Transverse colon (tissue), 4 donors: ENCODE results near the gene LYRM1. TPM values are rescaled to one million over a fixed set of nuclear protein-coding genes. Genes with fewer than 3 reads are reported as not detected.

Experiments
- DNase-seq: peaks from one replicate; pipeline ENCODE4 v3.0.0-alpha.2; 2019
- H3K27ac ChIP-seq, 4 donors: fragments of 200-600 bp; sonication (generic); 2 replicates each; pipeline ENCODE4 v1.5.1; 2016 to 2018; ENCODE audit warnings: inconsistent platforms in 4 of 4
- H3K27me3 ChIP-seq: fragments of 200-600 bp; sonication (generic); 2 replicates; pipeline ENCODE4 v1.5.1; 2017; ENCODE audit warnings: inconsistent platforms
- H3K36me3 ChIP-seq, 4 donors: fragments of 200-600 bp; sonication (generic); 2 replicates each; pipeline ENCODE4 v1.5.1; 2017 to 2019; ENCODE audit warnings: inconsistent platforms in 4 of 4
- H3K4me1 ChIP-seq, 4 donors: fragments of 200-600 bp; sonication (generic); 2 replicates each; pipeline ENCODE4 v1.5.1; 2017 to 2020; ENCODE audit warnings: inconsistent platforms in 4 of 4
- H3K4me3 ChIP-seq, 4 donors: fragments of 200-600 bp; sonication (generic); 1 replicate in 1 of 4; 2 replicates in 3 of 4; pipeline versions ENCODE4 v1.5.1 to v1.6.1; 2017 to 2019; ENCODE audit warnings: inconsistent platforms in 4 of 4
- H3K9me3 ChIP-seq, 2 donors: fragments of 200-600 bp; sonication (generic); 2 replicates each; pipeline ENCODE4 v1.5.1; 2017 to 2019; ENCODE audit warnings: inconsistent platforms in 2 of 2
- EP300 ChIP-seq: sonication (generic); formaldehyde crosslinking; IDR thresholded peaks from one replicate; pipeline ENCODE4 v1.6.1; 2017; ENCODE audit warnings: antibody characterized with exemption, low read depth
- POLR2A ChIP-seq: fragments of 450-650 bp; IDR thresholded peaks from one replicate; pipeline ENCODE4 v1.6.1; 2016; ENCODE audit warnings: antibody characterized with exemption, mild to moderate bottlenecking, moderate library complexity
- POLR2AphosphoS5 ChIP-seq, 3 donors: sonication (generic); formaldehyde crosslinking; IDR thresholded peaks; one replicate each; pipeline ENCODE4 v1.6.1; 2016; ENCODE audit warnings: antibody characterized with exemption in 3 of 3
- WGBS, 2 donors: methylation state at CpG; one replicate each; pipeline ENCODE4 v1.1.5; 2018; ENCODE audit warnings: low coverage in 1 of 2; 5-methylcytosine and 5-hydroxymethylcytosine counted together
- in situ Hi-C, 4 donors: fragments of 200-750 bp; cut with MboI; loops; one replicate each; pipeline versions ENCODE4 v1.15.0 to v1.15.1; 2017; ENCODE audit warnings: low sequenced_read_pairs in 3 of 4, low pct_ligation_motif_present in 1 of 4, low pct_unique_long_range_greater_than_20kb in 1 of 4
- intact Hi-C: fragments of 100-400 bp; cut with DNase I; formaldehyde crosslinking; loops from one replicate; pipeline ENCODE4 v1.15.1; 2023; ENCODE audit warnings: low total_unique reads
- total RNA-seq, 4 donors: library from RNA; depleted of rRNA; stranded (reverse); fragments of >200 nt; gene quantifications; one replicate each; pipeline ENCODE4 v1.1.0, GENCODE V29; 2016
- TF ChIP-seq, protein P1 (sequence below), 5 experiments: fragments of 200-600 bp in 3 of 5; fragments of 450-650 bp in 2 of 5; sonication (generic) in 3 of 5; IDR thresholded peaks; 1 replicate in 2 of 5; 2 replicates in 3 of 5; pipeline ENCODE4 v1.5.1; 2016 to 2017; ENCODE audit warnings: antibody characterized with exemption in 5 of 5, inconsistent platforms in 3 of 5, mild to moderate bottlenecking in 2 of 5, moderate library complexity in 1 of 5

LYRM1 gene
- total RNA-seq, 4 donors from 2014 or later: 7.9 to 74.6 (median 27.5) TPM

DNA sequence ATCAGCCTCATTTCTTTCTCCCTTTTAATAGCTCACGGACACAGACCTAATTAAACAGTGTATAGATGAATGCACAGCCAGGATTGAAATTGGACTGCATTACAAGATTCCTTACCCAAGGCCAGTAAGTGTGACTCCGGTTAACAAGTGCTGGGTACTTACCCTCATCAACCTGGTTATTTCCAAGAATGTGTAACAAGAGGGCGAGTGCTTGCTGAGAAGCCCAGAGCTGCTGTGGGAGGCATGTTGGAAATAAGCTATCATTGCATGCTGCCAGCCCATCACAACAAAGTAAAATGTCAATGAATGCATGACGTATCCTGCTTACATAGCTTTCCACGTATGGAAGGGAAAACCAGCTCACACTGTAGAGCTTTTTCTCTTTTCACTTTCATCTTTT, 19.5 kb downstream of the LYRM1 start:
- in situ Hi-C loops (no loop called here), intact Hi-C loops (no loop called here)
- Histone ChIP-seq H3K36me3 (peaks cover 0 to 9% (median 2%) of the 10 kb centered on the region in 4 donors), H3K27ac (no peak overlapping the region), H3K4me1 (no peaks in the 10 kb centered on the region), H3K27me3 (no peaks in the 10 kb centered on the region), H3K4me3 (no peak overlapping the region), H3K9me3 (no peaks in the 10 kb centered on the region)
- TF ChIP-seq, protein P1, sequence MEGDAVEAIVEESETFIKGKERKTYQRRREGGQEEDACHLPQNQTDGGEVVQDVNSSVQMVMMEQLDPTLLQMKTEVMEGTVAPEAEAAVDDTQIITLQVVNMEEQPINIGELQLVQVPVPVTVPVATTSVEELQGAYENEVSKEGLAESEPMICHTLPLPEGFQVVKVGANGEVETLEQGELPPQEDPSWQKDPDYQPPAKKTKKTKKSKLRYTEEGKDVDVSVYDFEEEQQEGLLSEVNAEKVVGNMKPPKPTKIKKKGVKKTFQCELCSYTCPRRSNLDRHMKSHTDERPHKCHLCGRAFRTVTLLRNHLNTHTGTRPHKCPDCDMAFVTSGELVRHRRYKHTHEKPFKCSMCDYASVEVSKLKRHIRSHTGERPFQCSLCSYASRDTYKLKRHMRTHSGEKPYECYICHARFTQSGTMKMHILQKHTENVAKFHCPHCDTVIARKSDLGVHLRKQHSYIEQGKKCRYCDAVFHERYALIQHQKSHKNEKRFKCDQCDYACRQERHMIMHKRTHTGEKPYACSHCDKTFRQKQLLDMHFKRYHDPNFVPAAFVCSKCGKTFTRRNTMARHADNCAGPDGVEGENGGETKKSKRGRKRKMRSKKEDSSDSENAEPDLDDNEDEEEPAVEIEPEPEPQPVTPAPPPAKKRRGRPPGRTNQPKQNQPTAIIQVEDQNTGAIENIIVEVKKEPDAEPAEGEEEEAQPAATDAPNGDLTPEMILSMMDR (IDR thresholded peaks at IDR 0.05): no peak
- TF ChIP-seq EP300 (no peak), POLR2A (no peak), POLR2AphosphoS5 (IDR thresholded peaks at IDR 0.05) (no peak)
- 94 to 100% methylated on average over 4 to 5 of the region's 5 CpGs for WGBS, 2 donors
- DNase-seq: no peak

- H3K9me3 ChIP-seq: no peaks in the 10 kb centered on the region
- no peak for TF ChIP-seq POLR2AphosphoS5 (IDR thresholded peaks at IDR 0.05)
- no peak for TF ChIP-seq EP300
- TF ChIP-seq POLR2A: no peak
- TF ChIP-seq, protein P1 (IDR thresholded peaks at IDR 0.05): no peak
- in situ Hi-C loops (no loop called here), intact Hi-C loops (no loop called here)
- no peaks in the 10 kb centered on the region for H3K27me3 ChIP-seq
- H3K4me1 ChIP-seq: no peaks in the 10 kb centered on the region
- H3K4me3 ChIP-seq: no peak overlapping the region
- WGBS, 2 donors: 98 to 100% methylated on average over 2 of the region's 2 CpGs
- no peak overlapping the region for H3K27ac ChIP-seq
- peaks cover 0 to 9% (median 4%) of the 10 kb centered on the region in 4 donors for H3K36me3 ChIP-seq
- no peak for DNase-seq
Observed at GRCh38 chr16:20920799-20921198, 20.2 kb downstream of the LYRM1 start.

DNA sequence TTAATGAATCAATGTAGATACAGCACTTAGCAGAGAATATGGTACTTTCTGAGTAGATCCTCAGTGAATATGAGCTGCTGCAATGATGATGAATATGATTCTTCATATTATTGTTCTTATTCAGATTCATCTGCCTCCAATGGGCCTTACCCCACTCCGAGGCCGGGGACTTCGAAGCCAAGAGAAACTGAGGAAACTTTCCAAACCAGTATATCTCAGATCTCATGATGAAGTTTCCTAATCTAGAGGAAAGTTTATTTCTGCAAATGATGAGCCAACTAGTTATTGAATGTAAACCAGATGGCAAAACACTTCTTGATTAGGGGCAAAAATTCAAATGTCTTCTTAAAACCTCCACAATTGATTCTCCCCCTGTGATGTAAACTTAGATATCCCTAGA, 23.3 kb downstream of the LYRM1 start:
- no peaks in the 10 kb centered on the region for H3K9me3 ChIP-seq
- no peak overlapping the region for H3K27ac ChIP-seq
- H3K36me3 ChIP-seq: peaks cover 0 to 9% (median 4%) of the 10 kb centered on the region in 4 donors
- no peak for DNase-seq
- in situ Hi-C loops (no loop called here), intact Hi-C loops (no loop called here)
- TF ChIP-seq POLR2AphosphoS5 (IDR thresholded peaks at IDR 0.05) (no peak), POLR2A (no peak), EP300 (no peak)
- TF ChIP-seq, protein P1 (IDR thresholded peaks at IDR 0.05): no peak
- no peaks in the 10 kb centered on the region for H3K27me3 ChIP-seq
- no peak overlapping the region for H3K4me3 ChIP-seq
- 85% methylated on average over 3 of the region's 3 CpGs; no CpG with 5 or more reads in 1 of the 2 donors for WGBS, 2 donors
- H3K4me1 ChIP-seq: no peaks in the 10 kb centered on the region

GRCh38 chr16:20925751-20926150, 25.2 kb downstream of the LYRM1 start:
- peaks cover 0 to 9% (median 4%) of the 10 kb centered on the region in 4 donors for H3K36me3 ChIP-seq
- no peaks in the 10 kb centered on the region for H3K27me3 ChIP-seq
- WGBS, 2 donors: 90 to 100% methylated on average over 1 of the region's 1 CpG
- TF ChIP-seq POLR2A (no peak), POLR2AphosphoS5 (IDR thresholded peaks at IDR 0.05) (no peak)
- no peaks in the 10 kb centered on the region for H3K9me3 ChIP-seq
- no peak overlapping the region for H3K4me3 ChIP-seq
- intact Hi-C loops: no loop called here
- H3K4me1 ChIP-seq: no peaks in the 10 kb centered on the region
- DNase-seq: no peak
- in situ Hi-C loops: no loop called here
- no peak overlapping the region for H3K27ac ChIP-seq
